GM18505 (cell line): ENCODE results near the gene KCNK1.
A peak's percentile ranks its signal among the peaks of the same experiment; 100 is the strongest.
"Not testable (repeated sequence)": the region's sequence is repeated elsewhere in the genome, so short reads cannot be mapped to it uniquely, and the experiment has no call there.

Experiments used
- ATAC-seq: cut with Tn5 transposase; IDR thresholded peaks from one replicate; pipeline ENCODE4 v1.9.1; 2021; ENCODE audit not compliant: unreplicated experiment
- POLR2A ChIP-seq: IDR thresholded peaks from 4 replicates; pipeline ENCODE4 v1.6.1; 2011; ENCODE audit warnings: borderline replicate concordance; ENCODE audit not compliant: insufficient read depth, insufficient read length; ENCODE audit errors: extremely low read depth

The KCNK1 gene

DNA sequence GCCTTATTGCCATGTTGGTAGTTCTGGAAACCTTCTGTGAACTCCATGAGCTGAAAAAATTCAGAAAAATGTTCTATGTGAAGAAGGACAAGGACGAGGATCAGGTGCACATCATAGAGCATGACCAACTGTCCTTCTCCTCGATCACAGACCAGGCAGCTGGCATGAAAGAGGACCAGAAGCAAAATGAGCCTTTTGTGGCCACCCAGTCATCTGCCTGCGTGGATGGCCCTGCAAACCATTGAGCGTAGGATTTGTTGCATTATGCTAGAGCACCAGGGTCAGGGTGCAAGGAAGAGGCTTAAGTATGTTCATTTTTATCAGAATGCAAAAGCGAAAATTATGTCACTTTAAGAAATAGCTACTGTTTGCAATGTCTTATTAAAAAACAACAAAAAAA is 57.4 kb downstream of the KCNK1 start:
- no peak for ATAC-seq
- no peak for TF ChIP-seq POLR2A

DNA sequence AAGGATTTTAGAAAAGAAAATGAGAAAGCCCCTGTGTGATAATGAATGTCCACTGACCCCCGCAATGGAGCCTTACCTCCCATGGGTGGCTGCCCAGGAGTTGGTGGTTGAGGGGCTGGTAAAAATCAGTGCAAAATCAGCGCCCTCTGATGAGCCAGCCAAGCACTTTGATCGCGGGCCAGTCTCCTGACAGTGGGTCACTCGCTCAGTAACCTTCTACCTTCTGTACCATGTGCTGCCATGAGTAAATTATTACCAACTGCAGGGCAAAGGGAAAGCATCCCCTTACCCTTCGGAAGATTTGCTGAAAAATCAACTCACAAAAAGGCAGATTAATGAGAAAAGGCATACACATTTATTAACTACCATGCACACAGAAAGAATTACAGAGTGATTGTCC is 58.8 kb downstream of the KCNK1 start:
- TF ChIP-seq POLR2A = no peak
- ATAC-seq = no peak

GRCh38 chr1:233673261-233673946 is 59.5 kb downstream of the KCNK1 start:
- TF ChIP-seq POLR2A = no peak

GRCh38 chr1:233673947-233674431 is 60.1 kb downstream of the KCNK1 start:
- no peak for ATAC-seq

More at GRCh38 chr1:233673261-233673946, 59.5 kb downstream of the KCNK1 start:
- no peak for ATAC-seq

DNA sequence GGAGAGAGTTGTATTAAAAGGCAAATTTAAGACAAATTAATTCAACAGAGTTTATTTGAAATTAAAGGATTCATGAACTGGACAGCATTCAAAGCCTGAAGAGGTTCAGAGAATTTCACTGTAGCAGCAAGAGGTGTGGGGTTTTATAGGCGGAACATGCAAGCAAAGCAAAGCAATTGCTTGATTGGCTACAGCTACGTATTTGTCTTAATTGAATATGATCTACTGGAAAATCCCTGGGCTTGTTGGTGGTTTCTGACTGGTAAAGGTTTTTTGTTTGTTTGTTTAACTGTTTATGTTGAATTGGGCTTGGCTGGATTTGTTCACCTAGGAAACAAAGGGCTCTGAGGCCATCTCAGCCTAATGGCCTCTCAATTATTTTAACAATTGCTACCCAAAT is 61.5 kb downstream of the KCNK1 start:
- ATAC-seq = no peak

More at GRCh38 chr1:233673947-233674431, 60.1 kb downstream of the KCNK1 start:
- no peak for TF ChIP-seq POLR2A

GRCh38 chr1:233675893-233676292 is 62.0 kb downstream of the KCNK1 start:
- TF ChIP-seq POLR2A = no peak
- ATAC-seq = peak; percentile 61

More for the DNA sequence above, 61.5 kb downstream of the KCNK1 start:
- no peak for TF ChIP-seq POLR2A

- no peak for ATAC-seq
- no peak for TF ChIP-seq POLR2A
Observed at GRCh38 chr1:233677690-233678354, 63.9 kb downstream of the KCNK1 start.

DNA sequence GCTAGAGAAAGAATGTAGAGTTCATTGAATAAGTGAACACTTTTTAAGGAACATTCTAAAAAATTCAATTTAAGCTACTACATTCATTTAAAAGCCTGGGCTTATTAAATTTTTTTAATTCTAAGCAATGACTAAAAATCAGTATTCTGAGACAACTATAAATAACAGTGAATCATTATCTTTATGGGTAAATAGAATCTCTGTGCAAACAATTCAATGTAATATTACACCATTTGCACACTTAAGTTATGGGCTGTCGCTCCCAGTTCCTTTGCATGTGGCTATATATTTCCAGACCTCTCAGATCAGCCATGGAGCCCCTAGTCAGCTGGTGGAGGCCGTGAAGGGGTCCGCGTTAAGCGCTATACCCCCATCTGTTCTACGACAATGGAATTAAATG is 65.1 kb downstream of the KCNK1 start:
- TF ChIP-seq POLR2A = no peak
- ATAC-seq = no peak

- no peak for ATAC-seq
- no peak for TF ChIP-seq POLR2A
Observed at GRCh38 chr1:233679591-233680373, 65.9 kb downstream of the KCNK1 start.

DNA sequence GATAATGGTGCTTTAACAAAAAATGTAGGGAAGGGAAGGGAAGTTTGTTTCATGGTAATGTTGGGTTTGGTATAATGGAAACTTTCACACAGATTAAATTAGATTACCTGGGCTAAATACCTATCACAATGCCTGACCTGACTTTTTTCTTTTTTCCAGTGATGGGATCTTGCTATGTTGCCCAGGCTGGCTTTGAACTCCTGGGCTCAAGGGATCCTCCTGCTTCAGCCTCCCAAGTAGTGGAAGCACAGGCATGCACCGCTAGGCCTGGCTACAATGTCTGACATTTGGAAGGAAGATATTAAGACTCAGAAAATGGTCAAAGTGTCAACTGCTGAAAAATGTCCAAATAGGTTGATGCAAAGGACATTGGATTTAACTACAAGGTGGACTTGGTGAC is 67.4 kb downstream of the KCNK1 start:
- ATAC-seq = no peak
- no peak for TF ChIP-seq POLR2A

DNA sequence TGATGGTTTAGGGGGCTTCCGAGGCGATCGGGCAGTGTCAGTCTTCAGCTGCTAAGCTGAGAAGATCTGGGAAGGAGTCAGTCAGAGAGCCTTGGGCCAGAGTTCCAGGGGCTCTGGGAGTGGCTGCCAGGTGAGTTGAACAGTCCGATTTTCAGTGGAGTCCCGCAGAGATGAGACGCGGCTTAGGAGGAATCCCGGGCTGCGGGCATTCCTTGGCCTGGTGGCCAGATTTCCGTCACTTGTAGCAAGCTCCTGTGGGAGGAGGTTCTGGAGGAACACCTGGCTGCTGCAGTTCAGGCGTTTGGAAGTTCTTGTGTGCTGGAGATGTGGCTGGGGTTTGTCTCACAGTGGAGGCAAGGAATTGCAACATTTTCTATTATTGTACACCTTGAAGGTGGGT is 72.7 kb downstream of the KCNK1 start:
- not testable (repeated sequence) for ATAC-seq

DNA sequence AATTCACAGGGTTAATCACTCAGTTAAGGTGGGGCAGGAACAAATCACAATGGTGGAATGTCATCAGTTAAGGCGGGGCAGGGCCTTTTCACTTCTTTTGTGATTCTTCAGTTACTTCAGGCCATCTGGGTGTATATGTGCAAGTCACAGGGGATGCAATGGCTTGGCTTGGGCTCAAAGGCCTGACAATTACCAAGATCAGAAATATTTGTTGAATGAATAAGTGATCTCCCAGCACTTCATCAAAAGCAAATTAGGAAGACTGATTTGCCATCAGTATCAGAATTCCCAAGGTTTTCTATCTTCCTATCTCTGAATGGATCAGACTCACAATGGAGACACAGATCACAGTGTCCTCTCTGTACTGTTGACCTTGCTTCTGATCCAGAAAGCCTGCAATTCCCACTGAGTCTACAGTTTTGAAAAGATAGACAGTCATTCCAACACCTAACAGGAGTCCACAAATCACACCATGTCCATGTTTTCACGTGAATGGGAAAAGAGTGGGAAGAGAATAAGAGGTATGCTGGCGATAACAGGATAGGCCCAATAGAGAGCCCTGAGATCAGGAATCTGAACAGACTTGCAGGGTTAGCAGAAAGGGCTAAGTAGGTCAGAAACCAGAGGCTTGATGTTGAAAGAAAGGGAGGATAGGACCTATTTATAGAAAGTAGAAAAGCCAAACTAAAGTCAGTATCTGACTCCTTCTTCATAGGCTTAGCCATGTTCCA is 75.3 kb downstream of the KCNK1 start:
- TF ChIP-seq POLR2A = no peak
- ATAC-seq = no peak

DNA sequence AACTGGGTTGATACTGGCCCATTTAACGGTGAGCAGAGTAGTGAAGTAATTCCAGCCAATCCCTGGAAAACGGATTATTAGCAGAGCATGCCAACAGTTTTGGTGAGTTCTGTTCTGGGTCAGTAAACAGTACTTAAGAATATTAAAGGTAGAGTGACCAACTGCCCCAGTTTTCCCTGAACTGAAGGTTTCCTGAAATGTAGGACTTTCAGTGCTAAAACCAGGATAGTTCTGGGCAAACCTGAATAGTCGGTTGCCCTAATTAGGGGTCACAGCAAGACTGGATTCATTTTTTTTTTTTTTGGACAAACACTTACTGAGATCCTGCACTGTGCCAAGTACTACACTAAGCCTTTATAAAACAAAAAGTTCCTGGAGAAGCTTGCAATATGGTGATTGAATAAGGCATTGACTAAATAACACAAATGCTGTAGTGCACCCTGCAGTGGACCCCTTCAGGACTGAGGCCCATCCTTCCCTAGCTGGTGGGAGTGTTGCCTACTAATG is 75.9 kb downstream of the KCNK1 start:
- ATAC-seq = no peak
- no peak for TF ChIP-seq POLR2A
